Activated CD4-positive, alpha-beta T cell treated with anti-CD3 and anti-CD28 coated beads, Interleukin-10, Interleukin-2, amounts not matched to agents 100 ng/mL and 50 ng/mL, durations not matched to agents 16 hours and 8 hours (primary cell): ENCODE measurements around the gene LCP1.

Experiments
- DNase-seq: peaks from one replicate; pipeline ENCODE4 v3.0.0-alpha.2; 2020

Gene LCP1

GRCh38 chr13:46154136-46154801, 27.7 kb downstream of the LCP1 start:
- DNase-seq: no peak

DNA sequence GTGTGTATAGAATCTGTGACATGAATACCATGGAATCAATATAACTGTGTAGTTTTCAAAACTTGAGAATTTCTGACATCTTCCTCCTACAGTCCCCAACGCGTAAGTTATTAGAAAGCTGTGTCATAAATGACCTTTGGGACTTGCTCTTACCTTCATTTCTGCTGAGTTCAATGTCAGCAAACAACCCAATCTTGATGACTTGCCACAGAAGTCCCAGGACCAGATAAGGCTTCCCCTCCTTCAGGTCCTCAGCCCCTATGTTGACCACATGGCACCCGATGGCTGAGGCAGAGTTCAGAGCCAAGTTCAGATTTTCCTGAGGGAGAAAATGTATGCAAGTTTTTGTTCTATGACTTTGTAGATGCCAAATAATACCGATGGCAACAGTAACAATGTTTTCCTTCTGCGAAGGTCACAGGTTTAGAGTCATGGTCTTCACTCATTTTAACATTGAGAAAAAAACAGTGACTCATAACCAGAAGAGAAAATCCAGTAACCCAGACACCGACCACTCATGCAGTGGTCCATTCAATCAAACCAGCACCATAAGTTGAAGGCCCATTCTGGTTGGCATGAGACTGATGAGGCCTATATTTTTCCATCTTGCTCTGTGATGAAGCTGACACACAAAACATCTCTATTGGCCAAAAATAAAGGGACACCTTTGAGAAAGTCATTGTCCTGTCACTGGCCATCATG, 29.2 kb downstream of the LCP1 start:
- DNase-seq: no peak

- DNase-seq: no peak
Measured at GRCh38 chr13:46150134-46150693, 31.8 kb downstream of the LCP1 start.

- no peak for DNase-seq
Measured at GRCh38 chr13:46149272-46150133, 32.5 kb downstream of the LCP1 start.

- DNase-seq: no peak
Measured at GRCh38 chr13:46146898-46147297, 35.1 kb downstream of the LCP1 start.

DNA sequence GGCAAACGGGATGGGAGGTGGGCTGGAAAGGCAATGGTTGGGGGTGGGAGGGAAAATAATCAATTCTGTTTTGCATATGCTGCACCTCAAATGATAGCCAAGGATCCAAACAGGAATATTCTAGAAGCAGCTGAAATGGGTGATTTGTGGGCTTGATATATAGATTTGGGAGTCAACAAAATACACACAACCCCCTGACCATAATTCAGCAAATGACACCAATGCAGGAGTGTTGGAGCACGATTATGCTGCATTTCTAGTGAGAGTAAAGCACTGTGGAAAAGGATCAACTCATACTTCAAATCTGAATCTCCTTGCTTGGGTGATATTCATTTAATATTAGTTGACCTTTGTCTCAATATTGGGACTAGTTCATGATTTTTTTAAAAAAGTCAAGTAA, 36.0 kb downstream of the LCP1 start:
- DNase-seq: no peak

DNA sequence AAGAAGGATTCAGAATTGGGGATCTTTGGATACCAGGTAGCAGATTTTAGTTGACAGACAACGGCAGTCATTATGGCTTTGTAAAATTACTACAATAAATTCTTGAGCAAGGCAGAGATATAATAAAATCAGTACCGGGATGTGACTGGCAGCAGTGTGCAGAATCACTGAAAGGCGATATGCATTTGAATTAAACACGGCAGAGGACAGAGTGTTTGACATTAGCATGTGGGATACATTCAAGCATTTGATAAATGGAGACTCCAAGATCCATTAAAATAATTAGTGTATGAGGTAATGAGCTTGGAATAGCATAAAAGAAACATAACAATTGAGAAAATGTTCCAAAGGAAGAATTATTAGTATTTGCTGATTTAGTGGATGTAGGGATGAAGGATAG, 36.8 kb downstream of the LCP1 start:
- no peak for DNase-seq

- DNase-seq: no peak
Measured at GRCh38 chr13:46143184-46143701, 38.7 kb downstream of the LCP1 start.

GRCh38 chr13:46142776-46143175, 39.2 kb downstream of the LCP1 start:
- no peak for DNase-seq

DNA sequence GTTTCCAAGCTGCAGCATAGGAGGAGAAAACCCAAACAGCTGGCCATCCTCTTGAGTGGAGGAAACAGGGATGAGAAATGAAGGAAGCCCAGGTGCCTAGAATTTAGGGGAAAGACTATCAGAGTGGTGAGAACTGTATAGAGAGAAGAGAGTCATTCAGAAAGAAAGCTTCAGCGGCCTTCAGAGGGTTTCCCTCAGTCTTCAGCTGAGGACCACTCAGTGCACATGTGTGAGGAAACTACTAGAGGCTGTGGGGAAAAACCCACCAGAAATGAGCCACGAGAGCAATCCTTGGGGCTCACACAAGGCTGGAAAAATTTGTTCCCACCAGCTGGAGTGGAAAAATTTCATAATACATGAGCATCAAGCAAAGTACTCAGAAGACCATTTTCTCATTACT, 41.9 kb downstream of the LCP1 start:
- DNase-seq: no peak

DNA sequence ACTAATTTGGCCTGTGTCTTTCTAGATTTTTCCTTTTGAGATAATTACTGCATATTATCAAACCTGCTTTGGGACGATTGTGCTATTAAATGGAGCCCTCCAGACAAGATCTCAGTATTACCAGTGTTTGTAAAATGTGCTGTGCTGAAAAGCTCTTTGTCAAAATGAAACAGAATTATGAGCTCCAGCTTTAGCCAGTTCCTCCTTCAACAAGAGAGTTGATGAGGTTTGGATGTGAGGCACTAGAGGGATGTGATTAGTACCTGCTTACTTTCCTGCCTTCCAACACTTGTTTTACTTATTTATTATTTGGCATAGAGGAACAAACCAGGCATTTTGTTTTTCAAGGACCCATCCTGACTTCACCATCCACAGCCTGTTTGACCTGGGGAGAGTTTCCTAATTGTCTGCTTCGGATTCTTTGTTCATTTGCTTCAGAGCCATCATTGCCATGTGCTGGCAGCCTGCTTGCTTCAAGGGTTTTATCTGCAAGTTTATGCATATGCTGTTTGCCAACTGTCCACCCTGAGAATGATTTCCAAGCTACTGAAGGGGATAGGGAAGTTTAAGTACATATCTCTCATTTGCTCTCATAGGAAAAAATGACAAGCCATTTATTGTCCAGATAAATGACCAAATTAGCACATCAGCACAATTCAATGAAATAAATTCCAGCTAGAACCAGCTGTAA, 44.2 kb downstream of the LCP1 start:
- DNase-seq: no peak

DNA sequence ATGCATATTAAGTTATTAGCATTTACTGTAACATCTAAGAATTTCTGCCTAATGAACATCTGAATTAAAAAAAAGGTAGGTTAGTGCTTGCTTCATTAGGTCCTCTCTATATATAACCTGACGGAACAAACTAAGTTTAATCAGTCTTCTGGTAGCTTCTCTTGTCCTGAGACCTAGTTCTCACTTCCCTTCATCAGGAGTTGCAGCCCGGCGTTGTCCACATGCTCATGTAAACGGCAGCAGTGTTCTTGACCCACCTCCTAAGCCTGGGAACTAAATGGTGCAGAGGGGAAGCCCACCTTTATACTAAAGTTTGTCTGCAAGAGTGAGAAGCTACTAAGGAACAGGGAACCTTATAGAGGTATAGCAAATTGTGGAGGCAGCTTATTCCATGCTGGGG, 45.3 kb downstream of the LCP1 start:
- no peak for DNase-seq

DNA sequence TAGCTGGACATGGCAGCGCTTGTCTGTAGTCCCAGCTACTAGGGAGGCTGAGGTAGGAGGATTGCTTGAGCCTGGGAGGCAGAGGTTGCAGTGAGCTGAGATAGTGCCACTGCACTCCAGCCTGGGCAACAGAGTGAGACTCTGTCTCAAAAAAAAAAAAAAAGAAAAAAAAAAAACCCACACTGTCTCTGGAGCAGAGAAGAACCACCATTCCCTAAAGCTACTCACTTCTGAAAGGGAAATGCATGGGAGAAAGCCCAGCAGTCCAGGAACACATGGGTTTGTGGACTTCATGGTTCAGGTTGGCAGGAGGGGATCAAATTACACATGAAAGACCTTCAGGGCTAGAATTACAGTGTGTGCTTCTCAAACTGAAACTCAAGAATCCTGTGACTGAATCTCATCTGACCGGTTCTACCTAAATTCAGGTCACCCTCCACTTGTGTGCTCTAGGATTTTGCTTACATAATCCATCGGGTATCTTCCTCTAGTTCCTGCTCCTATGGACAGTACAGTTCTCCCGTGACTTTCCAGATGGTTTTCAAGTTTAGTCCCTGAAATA, 46.9 kb downstream of the LCP1 start:
- DNase-seq: no peak

GRCh38 chr13:46134494-46134893, 47.5 kb downstream of the LCP1 start:
- no peak for DNase-seq

- no peak for DNase-seq
Measured at GRCh38 chr13:46132109-46132508, 49.9 kb downstream of the LCP1 start.

- DNase-seq: no peak
Measured at GRCh38 chr13:46131705-46132104, 50.3 kb downstream of the LCP1 start.

DNA sequence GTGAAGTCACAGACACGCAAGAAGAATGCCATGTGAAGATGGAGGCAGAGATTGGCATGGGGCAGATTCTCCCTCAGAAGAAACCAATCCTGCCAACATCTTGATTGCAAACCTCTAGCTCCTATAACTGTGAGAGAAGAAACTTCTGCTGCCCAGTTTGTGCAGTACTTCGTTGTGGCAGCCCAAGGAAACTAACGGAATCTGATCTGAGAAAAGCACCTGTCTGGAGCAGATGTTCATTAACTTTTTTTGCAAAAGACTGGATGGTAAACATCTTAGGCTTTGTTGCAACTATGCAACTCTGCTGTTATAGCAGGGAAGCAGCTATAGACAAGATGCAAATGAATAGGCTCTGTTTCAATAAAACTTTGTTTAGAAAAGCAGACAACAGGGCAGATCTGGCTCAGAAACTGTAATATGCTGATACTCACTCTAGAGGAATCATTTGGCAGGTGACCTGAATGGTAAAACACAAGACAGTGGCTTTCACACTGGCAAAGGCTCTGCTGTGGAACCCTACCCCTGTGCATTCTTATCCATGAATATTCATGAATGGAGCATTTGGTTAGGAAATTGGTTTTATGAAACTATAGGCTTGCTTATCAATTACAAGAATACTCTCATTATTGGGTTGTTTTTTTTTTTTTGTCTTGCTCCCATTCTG, 51.9 kb downstream of the LCP1 start:
- DNase-seq: no peak

GRCh38 chr13:46129124-46129523, 52.9 kb downstream of the LCP1 start:
- DNase-seq: no peak

GRCh38 chr13:46127358-46128023, 54.5 kb downstream of the LCP1 start:
- no peak for DNase-seq

DNA sequence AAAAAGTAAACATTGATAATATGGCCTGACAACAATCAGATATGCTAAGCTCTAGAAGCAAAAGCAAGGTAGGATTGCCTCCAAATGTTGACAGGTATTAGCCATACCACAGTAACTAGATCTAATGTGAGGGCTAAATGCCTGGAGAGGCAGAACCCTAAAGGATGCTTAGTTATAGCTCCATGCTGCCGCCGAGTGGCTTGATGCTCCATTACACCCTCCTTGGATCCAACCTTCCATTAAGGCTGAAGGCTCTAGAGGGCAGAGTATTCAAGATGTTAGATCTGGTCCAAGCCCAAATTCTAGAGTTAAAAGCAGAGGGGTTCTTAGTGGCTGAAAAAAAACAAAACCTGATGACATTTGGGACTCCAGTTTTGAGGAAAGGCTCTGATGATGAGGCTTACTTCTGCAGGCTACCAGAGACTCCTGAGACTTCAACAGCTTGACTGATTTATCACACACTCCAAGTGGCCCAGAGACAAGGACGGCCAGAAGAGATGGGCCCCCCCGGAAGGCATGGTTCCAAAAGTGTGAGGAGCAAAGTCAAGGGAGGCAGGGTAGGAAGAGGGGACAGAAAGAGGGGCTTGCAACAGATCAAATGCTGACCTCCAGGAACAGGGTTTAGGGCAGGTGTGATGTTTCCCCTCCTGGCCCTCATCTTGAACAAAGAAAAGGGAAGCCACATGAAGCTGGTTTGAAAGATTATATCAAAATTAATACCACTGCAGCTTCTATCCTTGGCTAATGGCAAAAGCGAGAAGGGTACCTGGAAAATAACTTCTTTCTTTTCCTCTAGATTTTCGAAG, 55.2 kb downstream of the LCP1 start:
- peak; percentile 70 for DNase-seq
